Lower leg skin (tissue), 4 donors: Measurements from ENCODE around the gene GNAZ. TPM values are rescaled to one million over a fixed set of nuclear protein-coding genes. Genes with fewer than 3 reads are reported as not detected.

Source experiments
- DNase-seq, 2 donors: peaks; one replicate each; pipeline ENCODE4 v3.0.0-alpha.2; 2019; ENCODE audit warnings: low spot score in 2 of 2
- H3K4me3 ChIP-seq: fragments of 200-600 bp; sonication (generic); 2 replicates; pipeline ENCODE4 v1.5.1; 2017; ENCODE audit warnings: mild to moderate bottlenecking, low read depth; ENCODE audit not compliant: poor library complexity, severe bottlenecking
- CTCF ChIP-seq, 3 donors: fragments of 450-650 bp; IDR thresholded peaks; one replicate each; pipeline ENCODE4 v1.5.1; 2016; ENCODE audit warnings: antibody characterized with exemption in 3 of 3, mild to moderate bottlenecking in 3 of 3, moderate library complexity in 2 of 3
- POLR2A ChIP-seq, 2 donors: fragments of 450-650 bp; IDR thresholded peaks; one replicate each; pipeline ENCODE4 v1.6.1; 2016 to 2017; ENCODE audit warnings: antibody characterized with exemption in 2 of 2, mild to moderate bottlenecking in 1 of 2, moderate library complexity in 1 of 2
- whole genome bisulfite sequencing, 2 donors: methylation state at CpG; one replicate each; pipeline ENCODE4 v1.1.5; 2018; 5-methylcytosine and 5-hydroxymethylcytosine counted together
- intact Hi-C: fragments of 100-400 bp; cut with DNase I; formaldehyde crosslinking; loops from one replicate; pipeline ENCODE4 v1.15.0; 2023; ENCODE audit warnings: low total_unique reads
- total RNA-seq, 4 donors: library from RNA; depleted of rRNA; stranded (reverse); fragments of >200 nt; gene quantifications; one replicate each; pipeline ENCODE4 v1.1.0, GENCODE V29; 2016

The GNAZ gene
- total RNA-seq, 4 donors from 2014 or later = 1.5 to 3.6 (median 2.0) TPM

- DNase-seq = no peak
- TF ChIP-seq POLR2A (IDR thresholded peaks at IDR 0.05) (no peak), CTCF (IDR thresholded peaks at IDR 0.05) (no peak)
- intact Hi-C loops = no loop called here
- H3K4me3 ChIP-seq = no peak overlapping the region
- 75 to 86% methylated on average over 13 of the region's 13 CpGs for WGBS, 2 donors
Observed at GRCh38 chr22:23103199-23103954, 33.1 kb downstream of the GNAZ start.

GRCh38 chr22:23104187-23104971 lies 34.1 kb downstream of the GNAZ start:
- no peak for DNase-seq
- no peak overlapping the region for H3K4me3 ChIP-seq
- no peak for TF ChIP-seq CTCF (IDR thresholded peaks at IDR 0.05)
- no peak for TF ChIP-seq POLR2A (IDR thresholded peaks at IDR 0.05)
- WGBS, 2 donors = 80 to 90% methylated on average over 12 of the region's 12 CpGs
- intact Hi-C loops = no loop called here

- intact Hi-C loops = no loop called here
- no peak overlapping the region for H3K4me3 ChIP-seq
- TF ChIP-seq CTCF (IDR thresholded peaks at IDR 0.05) (no peak), POLR2A (IDR thresholded peaks at IDR 0.05) (no peak)
- no peak for DNase-seq
- WGBS, 2 donors = 88 to 98% methylated on average over 5 of the region's 5 CpGs
Observed at GRCh38 chr22:23105304-23105703, 35.0 kb downstream of the GNAZ start.

- DNase-seq = no peak
- H3K4me3 ChIP-seq = no peak overlapping the region
- no peak for TF ChIP-seq CTCF (IDR thresholded peaks at IDR 0.05)
- no peak for TF ChIP-seq POLR2A (IDR thresholded peaks at IDR 0.05)
- WGBS, 2 donors = 94 to 95% methylated on average over 5 of the region's 5 CpGs
- intact Hi-C loops = no loop called here
Observed at GRCh38 chr22:23105919-23106318, 35.6 kb downstream of the GNAZ start.

GRCh38 chr22:23106344-23106743 lies 36.0 kb downstream of the GNAZ start:
- intact Hi-C loops = no loop called here
- 80 to 85% methylated on average over 3 to 4 of the region's 4 CpGs for WGBS, 2 donors
- no peak for DNase-seq
- no peak overlapping the region for H3K4me3 ChIP-seq
- TF ChIP-seq CTCF (IDR thresholded peaks at IDR 0.05) (no peak), POLR2A (IDR thresholded peaks at IDR 0.05) (no peak)
